ENCODE measurements around the gene YBEY.
A peak's percentile ranks its signal among the peaks of the same experiment; 100 is the strongest.

Gene YBEY

GRCh38 chr21:46264690-46265144, 21.4 kb upstream of the YBEY start:
- no peak for DNase-seq

- no peak for DNase-seq
These were observed 20.2 kb upstream of the YBEY start for GRCh38 chr21:46265736-46266525.

- no peak for DNase-seq
These were observed 19.2 kb upstream of the YBEY start for GRCh38 chr21:46266946-46267345.

- no peak for DNase-seq
These were observed 17.8 kb upstream of the YBEY start for GRCh38 chr21:46268371-46268770.

- no peak for DNase-seq
These were observed 16.7 kb upstream of the YBEY start for GRCh38 chr21:46269466-46269865.

GRCh38 chr21:46273341-46273740, 12.8 kb upstream of the YBEY start:
- no peak for DNase-seq

- DNase-seq = no peak
These were observed 11.2 kb upstream of the YBEY start for GRCh38 chr21:46274797-46275390.

GRCh38 chr21:46284077-46284644, 2.0 kb upstream of the YBEY start:
- DNase-seq = no peak

GRCh38 chr21:46284733-46285132, 1.4 kb upstream of the YBEY start:
- DNase-seq = no peak

GRCh38 chr21:46285206-46285661, 908 bp upstream of the YBEY start, which contains the start of gene MCM3AP:
TSS of gene MCM3AP (minus strand) at chr21:46285611. CDS start at chr21:46285286, 325 bp downstream.
- no peak for DNase-seq

GRCh38 chr21:46286648-46287002, 483 bp downstream of the YBEY start:
- peak; percentile 48 for DNase-seq

GRCh38 chr21:46287541-46287940, 1.4 kb downstream of the YBEY start:
- DNase-seq = no peak

- DNase-seq = no peak
These were observed 3.6 kb downstream of the YBEY start for GRCh38 chr21:46289655-46290179.

GRCh38 chr21:46291561-46291960, 5.4 kb downstream of the YBEY start:
- DNase-seq = no peak

GRCh38 chr21:46294647-46295176, 8.6 kb downstream of the YBEY start:
- no peak for DNase-seq

GRCh38 chr21:46295177-46295770, 9.1 kb downstream of the YBEY start:
- no peak for DNase-seq

GRCh38 chr21:46295996-46296752, 10.0 kb downstream of the YBEY start:
- DNase-seq = no peak

GRCh38 chr21:46297338-46298271, 11.5 kb downstream of the YBEY start:
- no peak for DNase-seq

GRCh38 chr21:46299167-46299566, 13.0 kb downstream of the YBEY start:
- DNase-seq = no peak

GRCh38 chr21:46301759-46302158, 15.6 kb downstream of the YBEY start:
- DNase-seq = no peak

- no peak for DNase-seq
These were observed 18.3 kb downstream of the YBEY start for GRCh38 chr21:46304437-46304836.

All from DMS 273 treated with DMSO at 0.1 percent for 48 hours (cell line).